GM21723 (cell line): ENCODE measurements around the gene ITGB1.
"Not testable (repeated sequence)": the region's sequence is repeated elsewhere in the genome, so short reads cannot be mapped to it uniquely, and the experiment has no call there.

Experiments used
- ATAC-seq: cut with Tn5 transposase; IDR thresholded peaks from one replicate; pipeline ENCODE4 v1.9.1; 2021; ENCODE audit warnings: mild to moderate bottlenecking, moderate library complexity; ENCODE audit not compliant: unreplicated experiment

ITGB1 gene

GRCh38 chr10:32939296-32940111 lies 18.5 kb downstream of the ITGB1 start:
- no peak for ATAC-seq

- ATAC-seq, result no peak
Measured at GRCh38 chr10:32938554-32939061, 19.4 kb downstream of the ITGB1 start.

GRCh38 chr10:32937911-32938424 lies 20.1 kb downstream of the ITGB1 start:
- no peak for ATAC-seq

- ATAC-seq, result no peak
Measured at GRCh38 chr10:32932225-32932729, 25.8 kb downstream of the ITGB1 start.

GRCh38 chr10:32931593-32931992 lies 26.4 kb downstream of the ITGB1 start:
- no peak for ATAC-seq

GRCh38 chr10:32930036-32930435 lies 28.0 kb downstream of the ITGB1 start:
- no peak for ATAC-seq

GRCh38 chr10:32929634-32930033 lies 28.4 kb downstream of the ITGB1 start:
- no peak for ATAC-seq

- no peak for ATAC-seq
Measured at GRCh38 chr10:32927750-32928149, 30.3 kb downstream of the ITGB1 start.

- ATAC-seq, result no peak
Measured at GRCh38 chr10:32923849-32924248, 34.2 kb downstream of the ITGB1 start.

- ATAC-seq, result no peak
Measured at GRCh38 chr10:32923134-32923533, 34.9 kb downstream of the ITGB1 start.

GRCh38 chr10:32922170-32922569 lies 35.9 kb downstream of the ITGB1 start:
- ATAC-seq, result no peak

- not testable (repeated sequence) for ATAC-seq
Measured at GRCh38 chr10:32917817-32918216, 40.2 kb downstream of the ITGB1 start.

GRCh38 chr10:32911285-32912016 lies 46.6 kb downstream of the ITGB1 start:
- no peak for ATAC-seq

GRCh38 chr10:32909970-32910369 lies 48.1 kb downstream of the ITGB1 start:
- not testable (repeated sequence) for ATAC-seq

- ATAC-seq, result no peak
Measured at GRCh38 chr10:32909456-32909855, 48.6 kb downstream of the ITGB1 start.

- ATAC-seq, result no peak
Measured at GRCh38 chr10:32906595-32906994, 51.4 kb downstream of the ITGB1 start.

GRCh38 chr10:32905466-32905865 lies 52.6 kb downstream of the ITGB1 start:
- no peak for ATAC-seq

- ATAC-seq, result no peak
Measured at GRCh38 chr10:32901815-32902214, 56.2 kb downstream of the ITGB1 start.

- ATAC-seq, result not testable (repeated sequence)
Measured at GRCh38 chr10:32895200-32895968, 62.6 kb downstream of the ITGB1 start.

GRCh38 chr10:32893916-32894664 lies 63.9 kb downstream of the ITGB1 start:
- ATAC-seq, result no peak
